Neuronal stem cell (in vitro differentiated cells): ENCODE measurements around the gene ZNF792.

ENCODE experiments used
- DNase-seq: peaks from one replicate; pipeline ENCODE4 v3.0.0-alpha.2; 2013; ENCODE audit warnings: low spot score
- H2AFZ ChIP-seq: one replicate; pipeline ENCODE4 v1.6.1; 2013; ENCODE audit warnings: mild to moderate bottlenecking, low read length, inconsistent platforms
- H2AK5ac ChIP-seq: 2 replicates; pipeline ENCODE4 v1.6.1; 2013; ENCODE audit warnings: low read depth, mild to moderate bottlenecking, inconsistent platforms, low read length, moderate library complexity, mixed read lengths
- H2BK120ac ChIP-seq: 2 replicates; pipeline ENCODE4 v1.6.1; 2013; ENCODE audit warnings: low read depth, mild to moderate bottlenecking, inconsistent platforms, low read length, moderate library complexity, mixed read lengths
- H2BK12ac ChIP-seq: one replicate; pipeline ENCODE4 v1.6.1; 2013; ENCODE audit warnings: low read length, inconsistent platforms
- H2BK15ac ChIP-seq: 2 replicates; pipeline ENCODE4 v1.6.1; 2013; ENCODE audit warnings: mild to moderate bottlenecking, low read length, inconsistent platforms, mixed read lengths
- H2BK5ac ChIP-seq: one replicate; pipeline ENCODE4 v1.6.1; 2013; ENCODE audit warnings: inconsistent platforms, mild to moderate bottlenecking, low read length, moderate library complexity
- H3K14ac ChIP-seq: one replicate; pipeline ENCODE4 v1.6.1; 2013; ENCODE audit warnings: low read length, inconsistent platforms
- H3K18ac ChIP-seq: 2 replicates; pipeline ENCODE4 v1.6.1; 2013; ENCODE audit warnings: low read length, inconsistent platforms
- H3K23ac ChIP-seq: 2 replicates; pipeline ENCODE4 v1.6.1; 2013; ENCODE audit warnings: low read depth, mild to moderate bottlenecking, mixed read lengths, low read length, inconsistent platforms; ENCODE audit not compliant: poor library complexity
- H3K27ac ChIP-seq: replicated peaks from 3 replicates; pipeline ENCODE4 v1.5.1; 2013; ENCODE audit warnings: low read length, inconsistent platforms
- H3K27me3 ChIP-seq, 3 experiments: 2 replicates each; pipeline ENCODE4 v1.6.1; 2013; ENCODE audit warnings: low read length in 3 of 3, mild to moderate bottlenecking in 2 of 3, inconsistent platforms in 1 of 3, low read depth in 1 of 3, mixed read lengths in 1 of 3, moderate library complexity in 1 of 3; ENCODE audit not compliant: control insufficient read depth in 3 of 3, insufficient read depth in 3 of 3
- H3K36me3 ChIP-seq, 2 donors: replicated peaks in 1 of 2; 2 replicates each; pipeline ENCODE4 v1.6.1; 2013; ENCODE audit warnings: low read length in 2 of 2; ENCODE audit not compliant: control insufficient read depth in 2 of 2, insufficient read depth in 2 of 2
- H3K4ac ChIP-seq: 2 replicates; pipeline ENCODE4 v1.6.1; 2013; ENCODE audit warnings: inconsistent platforms, mild to moderate bottlenecking, low read length, moderate library complexity
- H3K4me1 ChIP-seq, 2 donors: 1 replicate in 1 of 2; 2 replicates in 1 of 2; pipeline ENCODE4 v1.6.1; 2013; ENCODE audit warnings: low read length in 2 of 2, low read depth in 1 of 2; ENCODE audit not compliant: control insufficient read depth in 2 of 2, insufficient read depth in 1 of 2
- H3K4me2 ChIP-seq: one replicate; pipeline ENCODE4 v1.6.1; 2013; ENCODE audit warnings: mild to moderate bottlenecking, low read length, inconsistent platforms; ENCODE audit not compliant: insufficient read depth, poor library complexity, severe bottlenecking
- H3K4me3 ChIP-seq, 2 donors: 2 replicates each; pipeline ENCODE4 v1.5.1; 2013; ENCODE audit warnings: low read length in 2 of 2, mild to moderate bottlenecking in 2 of 2, inconsistent platforms in 1 of 2, moderate library complexity in 1 of 2
- H3K79me1 ChIP-seq: one replicate; pipeline ENCODE4 v1.6.1; 2013; ENCODE audit warnings: low read depth, mild to moderate bottlenecking, inconsistent platforms, low read length, moderate library complexity
- H3K9ac ChIP-seq: one replicate; pipeline ENCODE4 v1.6.1; 2013; ENCODE audit warnings: mild to moderate bottlenecking, low read depth, low read length, inconsistent platforms; ENCODE audit not compliant: poor library complexity
- H3K9me3 ChIP-seq, 2 donors: replicated peaks in 1 of 2; 2 replicates each; pipeline versions ENCODE3 to v1.6.1; 2013; ENCODE audit warnings: low read length in 2 of 2, mild to moderate bottlenecking in 2 of 2, inconsistent platforms in 1 of 2, low read depth in 1 of 2, mixed read lengths in 1 of 2, moderate library complexity in 1 of 2; ENCODE audit not compliant: control insufficient read depth in 2 of 2, insufficient read depth in 1 of 2
- H4K8ac ChIP-seq: one replicate; pipeline ENCODE4 v1.6.1; 2013; ENCODE audit warnings: low read depth, mild to moderate bottlenecking, inconsistent platforms, low read length, moderate library complexity
- H4K91ac ChIP-seq: one replicate; pipeline ENCODE4 v1.6.1; 2013; ENCODE audit warnings: low read length, low read depth, mild to moderate bottlenecking, inconsistent platforms; ENCODE audit not compliant: poor library complexity
- WGBS, 2 donors: extraction: QIAGEN DNeasy Blood & Tissue Kit; methylation state at CpG; one replicate each; pipeline ENCODE4 v1.1.7; 2013; ENCODE audit warnings: missing lambda C conversion rate in 2 of 2, mixed read lengths in 1 of 2; ENCODE audit not compliant: insufficient read length in 2 of 2, insufficient replicate concordance in 1 of 2; ENCODE audit errors: extremely low coverage in 2 of 2; 5-methylcytosine and 5-hydroxymethylcytosine counted together

ZNF792 gene

GRCh38 chr19:34961775-34962686 lies 2.0 kb downstream of the ZNF792 start:
- Histone ChIP-seq H3K14ac (no peak overlapping the region), H3K18ac (no peak overlapping the region), H3K27me3 (peaks cover 0 to 2% (median 0%) of the 10 kb centered on the region in 3 experiments), H3K9me3 (peaks cover 33 to 50% of the 10 kb centered on the region in 2 donors), H3K4me1 (peaks cover 0 to 5% of the 10 kb centered on the region in 2 donors), H4K91ac (no peak overlapping the region), H2AFZ (no peak overlapping the region), H4K8ac (no peak overlapping the region), H3K4ac (no peak overlapping the region), H3K4me3 (no peak overlapping the region), H3K4me2 (no peak overlapping the region), H3K23ac (no peak overlapping the region), H3K27ac (no peak overlapping the region), H2BK5ac (no peak overlapping the region), H3K9ac (no peak overlapping the region), H2BK12ac (no peak overlapping the region), H3K79me1 (peaks cover 2% of the 10 kb centered on the region), H2AK5ac (no peak overlapping the region), H3K36me3 (peaks cover 30 to 33% of the 10 kb centered on the region in 2 donors), H2BK15ac (no peak overlapping the region), H2BK120ac (no peak overlapping the region)
- DNase-seq, result no peak
- WGBS, 2 donors, result no CpG with 5 or more reads among the region's 5 CpGs

- H3K4me2 ChIP-seq, result no peak overlapping the region
- H4K91ac ChIP-seq, result no peak overlapping the region
- H2BK15ac ChIP-seq, result no peak overlapping the region
- no peak overlapping the region for H2AFZ ChIP-seq
- H3K36me3 ChIP-seq, result peaks cover 33 to 43% of the 10 kb centered on the region in 2 donors
- no CpG with 5 or more reads among the region's 12 CpGs for WGBS, 2 donors
- H3K79me1 ChIP-seq, result peaks cover 2% of the 10 kb centered on the region
- no peak for DNase-seq
- no peak overlapping the region for H2BK120ac ChIP-seq
- H3K14ac ChIP-seq, result no peak overlapping the region
- H3K4me3 ChIP-seq, result peak overlapping the region in 1 of 2 donors; percentile 28
- H3K18ac ChIP-seq, result no peak overlapping the region
- H3K27me3 ChIP-seq, result peaks cover 0 to 2% (median 0%) of the 10 kb centered on the region in 3 experiments
- H2BK5ac ChIP-seq, result no peak overlapping the region
- no peak overlapping the region for H2AK5ac ChIP-seq
- no peak overlapping the region for H3K23ac ChIP-seq
- H2BK12ac ChIP-seq, result no peak overlapping the region
- H3K4me1 ChIP-seq, result peaks cover 0 to 5% of the 10 kb centered on the region in 2 donors
- H3K27ac ChIP-seq, result no peak overlapping the region
- H3K9ac ChIP-seq, result no peak overlapping the region
- H3K4ac ChIP-seq, result no peak overlapping the region
- H3K9me3 ChIP-seq, result peaks cover 39 to 55% of the 10 kb centered on the region in 2 donors
- no peak overlapping the region for H4K8ac ChIP-seq
Measured at GRCh38 chr19:34960940-34961679, 2.9 kb downstream of the ZNF792 start.

- no peak overlapping the region for H2AK5ac ChIP-seq
- no peak overlapping the region for H2BK120ac ChIP-seq
- no peak overlapping the region for H4K91ac ChIP-seq
- H3K36me3 ChIP-seq, result peaks cover 33 to 44% of the 10 kb centered on the region in 2 donors
- DNase-seq, result no peak
- no CpG with 5 or more reads among the region's 8 CpGs for WGBS, 2 donors
- no peak overlapping the region for H3K27ac ChIP-seq
- no peak overlapping the region for H2BK15ac ChIP-seq
- H3K14ac ChIP-seq, result no peak overlapping the region
- no peak overlapping the region for H2AFZ ChIP-seq
- no peak overlapping the region for H3K4ac ChIP-seq
- peak overlapping the region in 1 of 2 donors; percentile 39 for H3K4me3 ChIP-seq
- no peak overlapping the region for H3K9ac ChIP-seq
- H2BK5ac ChIP-seq, result no peak overlapping the region
- peaks cover 0 to 2% (median 0%) of the 10 kb centered on the region in 3 experiments for H3K27me3 ChIP-seq
- H3K9me3 ChIP-seq, result peaks cover 39 to 62% of the 10 kb centered on the region in 2 donors
- peaks cover 0 to 5% of the 10 kb centered on the region in 2 donors for H3K4me1 ChIP-seq
- peaks cover 2% of the 10 kb centered on the region for H3K79me1 ChIP-seq
- no peak overlapping the region for H3K4me2 ChIP-seq
- no peak overlapping the region for H2BK12ac ChIP-seq
- H4K8ac ChIP-seq, result no peak overlapping the region
- no peak overlapping the region for H3K23ac ChIP-seq
- H3K18ac ChIP-seq, result no peak overlapping the region
Measured at GRCh38 chr19:34960103-34960805, 3.8 kb downstream of the ZNF792 start.
